Measurements from ENCODE around the gene KRT1.

The KRT1 gene

GRCh38 chr12:52680363-52680762 lies at the start of gene KRT1:
TSS of gene KRT1 (minus strand) at chr12:52680407. CDS start at chr12:52680348, 59 bp downstream.
- no peaks in the 10 kb centered on the region for H3K36me3 ChIP-seq (ENCODE audit: insufficient read depth, low read depth, low read length)
- no peaks in the 10 kb centered on the region for H3K9me3 ChIP-seq (ENCODE audit: insufficient read depth, low read depth, low read length)
- H3K27me3 ChIP-seq (ENCODE audit: insufficient read depth, low read length): peaks cover 12% of the 10 kb centered on the region; the same call in 1 of the 2 replicates
- no peak within 1 kb of the TSS for H3K9ac ChIP-seq (ENCODE audit: low read depth, low read length)
- no peak within 1 kb of the TSS for H3K27ac ChIP-seq (ENCODE audit: low read length)
- no peak within 1 kb of the TSS for H3K4me3 ChIP-seq (ENCODE audit: low read length)
- no peaks in the 10 kb centered on the region for H3K4me1 ChIP-seq (ENCODE audit: insufficient read depth, low read length)

GRCh38 chr12:52729147-52729546 lies 48.9 kb upstream of the KRT1 start:
- H3K36me3 ChIP-seq (ENCODE audit: insufficient read depth, low read depth, low read length): no peaks in the 10 kb centered on the region
- H3K9me3 ChIP-seq (ENCODE audit: insufficient read depth, low read depth, low read length): no peaks in the 10 kb centered on the region
- H3K9ac ChIP-seq (ENCODE audit: low read depth, low read length): no peak overlapping the region
- no peaks in the 10 kb centered on the region for H3K4me1 ChIP-seq (ENCODE audit: insufficient read depth, low read length)
- peaks cover 22% of the 10 kb centered on the region; the same call in 1 of the 2 replicates for H3K27me3 ChIP-seq (ENCODE audit: insufficient read depth, low read length)
- no peak overlapping the region for H3K4me3 ChIP-seq (ENCODE audit: low read length)
- no peak overlapping the region for H3K27ac ChIP-seq (ENCODE audit: low read length)

- Histone ChIP-seq H3K9ac (ENCODE audit: low read depth, low read length) (no peak overlapping the region), H3K36me3 (ENCODE audit: insufficient read depth, low read depth, low read length) (no peaks in the 10 kb centered on the region), H3K27me3 (ENCODE audit: insufficient read depth, low read length) (peaks cover 19% of the 10 kb centered on the region; the same call in 1 of the 2 replicates), H3K27ac (ENCODE audit: low read length) (no peak overlapping the region), H3K4me1 (ENCODE audit: insufficient read depth, low read length) (no peaks in the 10 kb centered on the region), H3K4me3 (ENCODE audit: low read length) (no peak overlapping the region), H3K9me3 (ENCODE audit: insufficient read depth, low read depth, low read length) (no peaks in the 10 kb centered on the region)
Measured at GRCh38 chr12:52728374-52728773, 48.2 kb upstream of the KRT1 start.

GRCh38 chr12:52727037-52727436 lies 46.8 kb upstream of the KRT1 start:
- Histone ChIP-seq H3K27me3 (ENCODE audit: insufficient read depth, low read length) (peaks cover 19% of the 10 kb centered on the region; the same call in 1 of the 2 replicates), H3K9me3 (ENCODE audit: insufficient read depth, low read depth, low read length) (no peaks in the 10 kb centered on the region), H3K36me3 (ENCODE audit: insufficient read depth, low read depth, low read length) (no peaks in the 10 kb centered on the region), H3K9ac (ENCODE audit: low read depth, low read length) (no peak overlapping the region), H3K4me1 (ENCODE audit: insufficient read depth, low read length) (no peaks in the 10 kb centered on the region), H3K27ac (ENCODE audit: low read length) (no peak overlapping the region), H3K4me3 (ENCODE audit: low read length) (no peak overlapping the region)

- H3K27me3 ChIP-seq (ENCODE audit: insufficient read depth, low read length): peaks cover 19% of the 10 kb centered on the region; the same call in 1 of the 2 replicates
- H3K9ac ChIP-seq (ENCODE audit: low read depth, low read length): no peak overlapping the region
- H3K4me1 ChIP-seq (ENCODE audit: insufficient read depth, low read length): no peaks in the 10 kb centered on the region
- no peaks in the 10 kb centered on the region for H3K36me3 ChIP-seq (ENCODE audit: insufficient read depth, low read depth, low read length)
- H3K4me3 ChIP-seq (ENCODE audit: low read length): no peak overlapping the region
- no peaks in the 10 kb centered on the region for H3K9me3 ChIP-seq (ENCODE audit: insufficient read depth, low read depth, low read length)
- H3K27ac ChIP-seq (ENCODE audit: low read length): no peak overlapping the region
Measured at GRCh38 chr12:52726451-52726850, 46.2 kb upstream of the KRT1 start.

- Histone ChIP-seq H3K4me1 (ENCODE audit: insufficient read depth, low read length) (no peaks in the 10 kb centered on the region), H3K27ac (ENCODE audit: low read length) (no peak overlapping the region), H3K9me3 (ENCODE audit: insufficient read depth, low read depth, low read length) (no peaks in the 10 kb centered on the region), H3K27me3 (ENCODE audit: insufficient read depth, low read length) (peaks cover 7% of the 10 kb centered on the region; the same call in 1 of the 2 replicates), H3K4me3 (ENCODE audit: low read length) (no peak overlapping the region), H3K9ac (ENCODE audit: low read depth, low read length) (no peak overlapping the region), H3K36me3 (ENCODE audit: insufficient read depth, low read depth, low read length) (no peaks in the 10 kb centered on the region)
Measured at GRCh38 chr12:52724384-52724783, 44.2 kb upstream of the KRT1 start.

- H3K4me1 ChIP-seq (ENCODE audit: insufficient read depth, low read length): no peaks in the 10 kb centered on the region
- H3K36me3 ChIP-seq (ENCODE audit: insufficient read depth, low read depth, low read length): no peaks in the 10 kb centered on the region
- no peak overlapping the region for H3K27ac ChIP-seq (ENCODE audit: low read length)
- H3K4me3 ChIP-seq (ENCODE audit: low read length): no peak overlapping the region
- no peaks in the 10 kb centered on the region for H3K9me3 ChIP-seq (ENCODE audit: insufficient read depth, low read depth, low read length)
- H3K9ac ChIP-seq (ENCODE audit: low read depth, low read length): no peak overlapping the region
- H3K27me3 ChIP-seq (ENCODE audit: insufficient read depth, low read length): peaks cover 13% of the 10 kb centered on the region; the same call in 1 of the 2 replicates
Measured at GRCh38 chr12:52722680-52723079, 42.5 kb upstream of the KRT1 start.

GRCh38 chr12:52721838-52722470 lies 41.7 kb upstream of the KRT1 start:
- H3K4me1 ChIP-seq (ENCODE audit: insufficient read depth, low read length): no peaks in the 10 kb centered on the region
- H3K9ac ChIP-seq (ENCODE audit: low read depth, low read length): no peak overlapping the region
- no peaks in the 10 kb centered on the region for H3K9me3 ChIP-seq (ENCODE audit: insufficient read depth, low read depth, low read length)
- no peaks in the 10 kb centered on the region for H3K36me3 ChIP-seq (ENCODE audit: insufficient read depth, low read depth, low read length)
- H3K27me3 ChIP-seq (ENCODE audit: insufficient read depth, low read length): peaks cover 18% of the 10 kb centered on the region; the same call in 1 of the 2 replicates
- no peak overlapping the region for H3K4me3 ChIP-seq (ENCODE audit: low read length)
- H3K27ac ChIP-seq (ENCODE audit: low read length): no peak overlapping the region

GRCh38 chr12:52720365-52720886 lies 40.2 kb upstream of the KRT1 start:
- H3K9me3 ChIP-seq (ENCODE audit: insufficient read depth, low read depth, low read length): no peaks in the 10 kb centered on the region
- H3K36me3 ChIP-seq (ENCODE audit: insufficient read depth, low read depth, low read length): no peaks in the 10 kb centered on the region
- no peak overlapping the region for H3K27ac ChIP-seq (ENCODE audit: low read length)

GRCh38 chr12:52716061-52716460 lies 35.9 kb upstream of the KRT1 start:
- H3K27me3 ChIP-seq (ENCODE audit: insufficient read depth, low read length): peaks cover 57% of the 10 kb centered on the region
- no peak overlapping the region for H3K4me3 ChIP-seq (ENCODE audit: low read length)
- H3K4me1 ChIP-seq (ENCODE audit: insufficient read depth, low read length): no peaks in the 10 kb centered on the region
- no peaks in the 10 kb centered on the region for H3K9me3 ChIP-seq (ENCODE audit: insufficient read depth, low read depth, low read length)
- no peaks in the 10 kb centered on the region for H3K36me3 ChIP-seq (ENCODE audit: insufficient read depth, low read depth, low read length)
- no peak overlapping the region for H3K9ac ChIP-seq (ENCODE audit: low read depth, low read length)
- H3K27ac ChIP-seq (ENCODE audit: low read length): no peak overlapping the region

More at GRCh38 chr12:52720365-52720886, 40.2 kb upstream of the KRT1 start:
- H3K9ac ChIP-seq (ENCODE audit: low read depth, low read length): no peak overlapping the region
- peaks cover 28% of the 10 kb centered on the region for H3K27me3 ChIP-seq (ENCODE audit: insufficient read depth, low read length)
- H3K4me1 ChIP-seq (ENCODE audit: insufficient read depth, low read length): no peaks in the 10 kb centered on the region
- H3K4me3 ChIP-seq (ENCODE audit: low read length): no peak overlapping the region

GRCh38 chr12:52715416-52715815 lies 35.2 kb upstream of the KRT1 start:
- no peak overlapping the region for H3K4me3 ChIP-seq (ENCODE audit: low read length)
- H3K27me3 ChIP-seq (ENCODE audit: insufficient read depth, low read length): peaks cover 57% of the 10 kb centered on the region
- H3K27ac ChIP-seq (ENCODE audit: low read length): no peak overlapping the region
- no peaks in the 10 kb centered on the region for H3K4me1 ChIP-seq (ENCODE audit: insufficient read depth, low read length)
- no peak overlapping the region for H3K9ac ChIP-seq (ENCODE audit: low read depth, low read length)
- no peaks in the 10 kb centered on the region for H3K36me3 ChIP-seq (ENCODE audit: insufficient read depth, low read depth, low read length)
- no peaks in the 10 kb centered on the region for H3K9me3 ChIP-seq (ENCODE audit: insufficient read depth, low read depth, low read length)

- H3K9ac ChIP-seq (ENCODE audit: low read depth, low read length): no peak overlapping the region
- H3K27me3 ChIP-seq (ENCODE audit: insufficient read depth, low read length): peaks cover 57% of the 10 kb centered on the region
Measured at GRCh38 chr12:52714887-52715281, 34.7 kb upstream of the KRT1 start.

More at GRCh38 chr12:52714887-52715281, 34.7 kb upstream of the KRT1 start:
- no peaks in the 10 kb centered on the region for H3K9me3 ChIP-seq (ENCODE audit: insufficient read depth, low read depth, low read length)
- no peaks in the 10 kb centered on the region for H3K36me3 ChIP-seq (ENCODE audit: insufficient read depth, low read depth, low read length)
- H3K4me1 ChIP-seq (ENCODE audit: insufficient read depth, low read length): no peaks in the 10 kb centered on the region
- H3K4me3 ChIP-seq (ENCODE audit: low read length): no peak overlapping the region
- H3K27ac ChIP-seq (ENCODE audit: low read length): no peak overlapping the region

Data from iPS-20b (cell line).